Type B pancreatic cell (in vitro differentiated cells): Measurements from ENCODE around the gene INTS2. TPM values are rescaled to one million over a fixed set of nuclear protein-coding genes. Genes with fewer than 3 reads are reported as not detected.
"Not testable (repeated sequence)": the region's sequence is repeated elsewhere in the genome, so short reads cannot be mapped to it uniquely, and the experiment has no call there.

Source experiments
- DNase-seq: peaks from one replicate; pipeline ENCODE4 v3.0.0; 2021; ENCODE audit warnings: mixed read lengths; ENCODE audit not compliant: unreplicated experiment; ENCODE audit errors: extremely low spot score
- H3K27ac Mint-ChIP-seq: 2 replicates; pipeline ENCODE4 v1.8.0; 2021; ENCODE audit warnings: mild to moderate bottlenecking, mixed read lengths
- H3K27me3 Mint-ChIP-seq: 2 replicates; pipeline ENCODE4 v1.8.0; 2021; ENCODE audit warnings: mixed read lengths
- H3K36me3 Mint-ChIP-seq: 2 replicates; pipeline ENCODE4 v1.8.0; 2021; ENCODE audit warnings: mixed read lengths
- H3K4me1 Mint-ChIP-seq: one replicate; pipeline ENCODE4 v1.8.0; 2021; ENCODE audit warnings: mixed read lengths; ENCODE audit not compliant: unreplicated experiment
- H3K4me3 Mint-ChIP-seq: 2 replicates; pipeline ENCODE4 v1.8.0; 2021; ENCODE audit warnings: mild to moderate bottlenecking, mixed read lengths
- H3K9me3 Mint-ChIP-seq: 2 replicates; pipeline ENCODE4 v1.8.0; 2021; ENCODE audit warnings: mixed read lengths
- total RNA-seq: library from RNA; stranded (reverse); gene quantifications from 2 replicates; pipeline ENCODE4 v1.2.1, GENCODE V29; 2021; ENCODE audit warnings: low replicate concordance
- TF ChIP-seq, protein P1 (sequence below): fragments of 200-600 bp; sonication (generic); conservative IDR thresholded peaks from 2 replicates; pipeline ENCODE4 v1.5.0; 2021; ENCODE audit warnings: antibody characterized with exemption, mild to moderate bottlenecking

Gene INTS2
- total RNA-seq, 1 donor from 2014 or later = 18.2 TPM

DNA sequence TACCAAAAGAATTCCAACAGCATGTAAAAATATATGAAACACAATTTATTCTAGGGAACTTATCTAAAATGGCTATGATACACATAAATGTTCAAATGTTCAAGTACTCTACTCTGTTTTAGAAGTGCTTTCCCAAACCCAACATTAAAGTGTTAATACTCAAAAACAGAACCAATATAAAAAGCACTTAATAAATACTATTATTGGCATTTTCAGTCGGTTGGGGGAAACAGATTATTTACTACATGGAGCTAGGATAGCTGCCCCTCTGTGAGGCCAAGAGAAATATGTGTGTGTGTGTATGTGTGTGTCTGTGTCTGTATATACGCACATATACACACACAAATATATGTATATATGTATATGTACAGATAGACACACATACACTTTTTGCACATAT lies 32.4 kb downstream of the INTS2 start:
- Mint-ChIP-seq H3K4me3 (no peak overlapping the region), H3K27me3 (no peaks in the 10 kb centered on the region), H3K4me1 (no peaks in the 10 kb centered on the region), H3K27ac (no peak overlapping the region), H3K9me3 (no peaks in the 10 kb centered on the region), H3K36me3 (peaks cover 18% of the 10 kb centered on the region)
- TF ChIP-seq, protein P1, sequence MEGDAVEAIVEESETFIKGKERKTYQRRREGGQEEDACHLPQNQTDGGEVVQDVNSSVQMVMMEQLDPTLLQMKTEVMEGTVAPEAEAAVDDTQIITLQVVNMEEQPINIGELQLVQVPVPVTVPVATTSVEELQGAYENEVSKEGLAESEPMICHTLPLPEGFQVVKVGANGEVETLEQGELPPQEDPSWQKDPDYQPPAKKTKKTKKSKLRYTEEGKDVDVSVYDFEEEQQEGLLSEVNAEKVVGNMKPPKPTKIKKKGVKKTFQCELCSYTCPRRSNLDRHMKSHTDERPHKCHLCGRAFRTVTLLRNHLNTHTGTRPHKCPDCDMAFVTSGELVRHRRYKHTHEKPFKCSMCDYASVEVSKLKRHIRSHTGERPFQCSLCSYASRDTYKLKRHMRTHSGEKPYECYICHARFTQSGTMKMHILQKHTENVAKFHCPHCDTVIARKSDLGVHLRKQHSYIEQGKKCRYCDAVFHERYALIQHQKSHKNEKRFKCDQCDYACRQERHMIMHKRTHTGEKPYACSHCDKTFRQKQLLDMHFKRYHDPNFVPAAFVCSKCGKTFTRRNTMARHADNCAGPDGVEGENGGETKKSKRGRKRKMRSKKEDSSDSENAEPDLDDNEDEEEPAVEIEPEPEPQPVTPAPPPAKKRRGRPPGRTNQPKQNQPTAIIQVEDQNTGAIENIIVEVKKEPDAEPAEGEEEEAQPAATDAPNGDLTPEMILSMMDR = no peak
- DNase-seq = no peak

DNA sequence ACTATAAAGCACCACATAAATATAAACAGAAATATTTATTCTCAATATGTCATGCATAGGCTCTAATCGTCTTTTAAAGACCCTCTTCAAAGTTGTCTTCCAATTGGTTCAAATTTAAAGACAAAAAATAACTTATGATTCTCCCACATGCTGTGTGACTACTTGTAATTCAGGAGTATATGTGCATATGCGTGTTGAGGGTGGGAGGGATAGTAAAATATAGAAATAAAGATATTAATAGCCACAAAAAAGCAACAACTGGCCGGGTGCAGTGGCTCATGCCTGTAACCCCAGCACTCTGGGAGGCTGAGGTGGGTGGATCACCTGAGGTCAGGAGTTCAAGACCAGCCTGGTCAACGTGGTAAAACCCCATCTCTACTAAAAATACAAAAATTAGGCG lies 33.5 kb downstream of the INTS2 start:
- not testable (repeated sequence) for H3K27ac Mint-ChIP-seq, DNase-seq, H3K4me3 Mint-ChIP-seq, H3K9me3 Mint-ChIP-seq, H3K4me1 Mint-ChIP-seq, H3K27me3 Mint-ChIP-seq
- H3K36me3 Mint-ChIP-seq = peaks cover 11% of the 10 kb centered on the region

DNA sequence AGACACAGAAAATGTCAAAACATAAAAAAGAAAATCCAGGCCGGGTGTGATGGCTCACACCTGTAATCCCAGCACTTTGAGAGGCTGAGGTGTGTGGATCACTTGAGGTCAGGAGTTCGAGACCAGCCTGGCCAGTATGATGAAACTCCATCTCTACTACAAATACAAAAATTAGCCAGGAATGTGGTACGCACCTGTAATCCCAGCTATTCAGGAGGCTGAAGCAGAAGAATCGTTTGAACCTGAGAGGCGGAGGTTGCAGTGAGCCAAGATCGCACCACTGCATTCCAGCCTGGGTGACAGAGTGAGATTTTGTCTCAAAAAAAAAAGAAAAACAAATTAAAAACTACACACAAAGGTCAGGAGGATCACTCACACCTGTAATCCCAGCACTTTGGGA lies 40.0 kb downstream of the INTS2 start:
- H3K36me3 Mint-ChIP-seq = peaks cover 20% of the 10 kb centered on the region

DNA sequence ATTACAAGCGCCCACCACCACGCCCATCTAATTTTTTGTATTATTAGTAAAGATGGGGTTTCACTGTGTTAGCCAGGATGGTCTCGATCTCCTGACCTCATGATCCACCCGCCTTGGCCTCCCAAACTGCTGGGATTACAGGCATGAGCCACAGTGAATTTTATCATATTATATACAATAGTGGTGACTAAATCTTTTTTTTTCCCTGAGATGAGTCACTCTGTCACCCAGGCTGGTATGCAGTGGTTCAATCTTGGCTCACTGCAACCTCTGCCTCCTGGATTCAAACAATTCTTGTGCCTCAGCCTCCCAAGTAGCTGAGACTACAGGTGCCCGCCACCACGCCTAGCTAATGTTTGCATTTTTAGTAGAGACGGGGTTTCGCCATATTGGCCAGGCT lies 41.9 kb downstream of the INTS2 start:
- not testable (repeated sequence) for H3K27ac Mint-ChIP-seq, H3K4me1 Mint-ChIP-seq, H3K4me3 Mint-ChIP-seq, H3K9me3 Mint-ChIP-seq, H3K27me3 Mint-ChIP-seq, DNase-seq
- peaks cover 12% of the 10 kb centered on the region for H3K36me3 Mint-ChIP-seq

More for the DNA sequence above, 40.0 kb downstream of the INTS2 start:
- DNase-seq, H3K9me3 Mint-ChIP-seq, H3K27me3 Mint-ChIP-seq, H3K27ac Mint-ChIP-seq, H3K4me3 Mint-ChIP-seq, H3K4me1 Mint-ChIP-seq: not testable (repeated sequence)

DNA sequence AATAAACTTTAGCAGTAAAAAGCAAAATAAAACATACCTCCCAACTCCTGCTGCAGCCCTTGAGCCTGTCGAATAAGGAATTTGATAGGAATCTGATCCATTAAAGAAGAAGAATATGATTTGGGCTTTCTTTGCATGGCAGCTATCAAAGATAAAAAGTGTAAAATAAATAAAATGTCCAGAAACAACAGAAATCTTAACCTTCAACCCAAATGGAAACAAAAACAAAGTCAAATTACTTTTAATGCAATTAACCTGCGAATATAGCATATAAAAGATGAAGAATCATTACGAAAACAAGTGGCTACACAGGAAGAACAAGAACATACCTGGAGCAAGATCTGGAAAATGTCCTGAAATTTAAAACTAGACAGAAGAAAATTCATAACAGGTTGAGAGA lies 42.9 kb downstream of the INTS2 start:
- no peak for DNase-seq
- no peak overlapping the region for H3K27ac Mint-ChIP-seq
- H3K4me3 Mint-ChIP-seq = no peak overlapping the region
- no peaks in the 10 kb centered on the region for H3K9me3 Mint-ChIP-seq
- peaks cover 12% of the 10 kb centered on the region for H3K36me3 Mint-ChIP-seq
- no peaks in the 10 kb centered on the region for H3K27me3 Mint-ChIP-seq
- no peaks in the 10 kb centered on the region for H3K4me1 Mint-ChIP-seq
- TF ChIP-seq, protein P1 = no peak

DNA sequence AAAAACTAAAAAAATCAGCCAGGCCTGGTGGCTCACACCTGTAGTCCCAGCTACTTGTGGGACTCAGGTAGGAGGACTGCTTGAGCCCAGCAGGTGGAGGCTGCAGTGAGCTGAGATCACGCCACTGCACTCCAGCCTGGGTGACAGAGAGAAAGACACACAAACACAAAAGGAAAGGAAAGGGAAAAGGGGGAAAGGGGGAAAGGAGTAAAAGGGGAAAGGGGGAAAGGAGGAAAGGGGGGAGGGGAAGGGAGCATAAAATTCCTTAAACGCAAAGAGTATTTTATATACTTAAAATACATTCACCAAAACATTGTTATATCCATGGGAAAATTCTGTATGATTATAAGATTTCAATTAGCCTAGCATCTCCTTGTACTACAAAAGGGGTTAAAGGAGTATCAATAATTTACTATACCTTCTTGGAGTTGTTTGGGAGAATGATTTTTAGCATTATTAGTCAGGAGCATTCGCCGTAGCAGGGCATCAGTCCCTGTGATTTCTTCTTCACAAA lies 47.1 kb downstream of the INTS2 start:
- DNase-seq = no peak
- no peak overlapping the region for H3K4me3 Mint-ChIP-seq
- TF ChIP-seq, protein P1 = no peak
- no peak overlapping the region for H3K27ac Mint-ChIP-seq
- H3K27me3 Mint-ChIP-seq = no peaks in the 10 kb centered on the region
- peaks cover 14% of the 10 kb centered on the region for H3K36me3 Mint-ChIP-seq
- no peaks in the 10 kb centered on the region for H3K4me1 Mint-ChIP-seq
- no peaks in the 10 kb centered on the region for H3K9me3 Mint-ChIP-seq

DNA sequence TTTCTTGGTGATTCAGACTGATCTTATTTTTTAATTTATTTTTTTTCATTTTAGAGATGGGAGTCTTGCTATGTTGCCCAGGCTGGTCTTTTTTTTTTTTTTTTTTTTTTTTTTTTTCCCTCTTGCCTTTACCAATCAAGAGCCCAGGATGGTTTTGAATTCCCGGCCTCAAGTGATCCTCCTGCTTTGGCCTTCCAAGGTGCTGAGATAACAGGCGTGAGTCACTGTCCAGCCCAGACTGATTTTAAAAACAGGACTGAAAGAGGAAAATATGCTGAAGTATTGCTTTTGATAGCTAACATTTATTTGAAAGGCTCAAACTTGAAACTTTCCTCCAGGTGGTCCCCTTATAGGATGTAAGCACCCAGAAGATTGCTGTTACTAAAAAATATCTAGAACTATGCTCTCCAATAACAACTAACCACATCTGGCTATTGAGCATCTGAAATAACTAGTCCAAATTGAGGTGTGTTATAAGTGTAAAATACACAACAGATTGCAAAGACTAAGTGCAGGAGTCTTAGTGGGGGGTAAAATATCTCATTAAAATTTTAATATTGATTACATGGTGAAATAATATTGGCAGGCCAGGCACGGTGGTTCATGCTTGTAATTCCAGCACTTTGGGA lies 48.7 kb downstream of the INTS2 start:
- DNase-seq = no peak
- TF ChIP-seq, protein P1 = no peak
- Mint-ChIP-seq H3K4me1 (no peaks in the 10 kb centered on the region), H3K36me3 (peaks cover 11% of the 10 kb centered on the region), H3K27me3 (no peaks in the 10 kb centered on the region), H3K9me3 (no peaks in the 10 kb centered on the region), H3K27ac (no peak overlapping the region), H3K4me3 (no peak overlapping the region)
